WTC11 (cell line): ENCODE data around the gene OBSL1.

Experiments used
- ATF1 ChIP-seq: sonication (generic); formaldehyde crosslinking; IDR thresholded peaks from 2 replicates; pipeline ENCODE4 v1.8.1; 2023; ENCODE audit warnings: mild to moderate bottlenecking, moderate library complexity, missing genetic modification reagents
- CREM ChIP-seq: sonication (generic); formaldehyde crosslinking; IDR thresholded peaks from 2 replicates; pipeline ENCODE4 v1.8.1; 2022; ENCODE audit warnings: mild to moderate bottlenecking, missing genetic modification reagents, moderate library complexity

- no peak for TF ChIP-seq CREM (CRISPR knock-in tag)
- no peak for TF ChIP-seq ATF1 (CRISPR knock-in tag)
Measured at GRCh38 chr2:219608399-219608964, 37.1 kb upstream of the OBSL1 start.
